A549 (cell line): ENCODE results near the gene RASSF9. TPM values are rescaled to one million over a fixed set of nuclear protein-coding genes. Genes with fewer than 3 reads are reported as not detected.

Source experiments
- ATAC-seq, 2 experiments: fragments of 200-7000 bp in 1 of 2; fragments of >200 bp in 1 of 2; cut with Nextera tagmentation in 1 of 2; cut with Tn5 transposase in 1 of 2; 3 replicates each; pipeline versions ENCODE4 v1.8.0 to v1.9.1; 2018 to 2020; ENCODE audit warnings: mild to moderate bottlenecking in 1 of 2, moderate library complexity in 1 of 2
- CTCF ChIA-PET: fragments of 300-600 bp; sonication (Branson Sonifier 250); formaldehyde crosslinking; extraction: SDS; loops from one replicate; lab custom pipeline; 2021; ENCODE audit warnings: antibody characterized with exemption, inconsistent platforms; lab: Yijun Ruan, JAX
- POLR2A ChIA-PET: fragments of 350-600 bp; formaldehyde crosslinking; extraction: SDS; loops from one replicate; lab custom pipeline; 2021; ENCODE audit warnings: antibody characterized with exemption, inconsistent platforms; lab: Yijun Ruan, JAX
- DNase-seq, 2 experiments: peaks; one replicate each; pipeline versions ENCODE4 v3.0.0 to v3.0.0-alpha.2; 2011 to 2016; ENCODE audit warnings: low read depth in 1 of 2, low spot score in 1 of 2
- FAIRE-seq: peaks from 2 replicates; lab custom pipeline; 2011; peaks lifted over from hg19 to GRCh38; lab: Jason Lieb, UNC
- H3K27ac ChIP-seq, 2 experiments: fragments of >200 bp; sonication (Bioruptor Twin); formaldehyde crosslinking; 3 replicates each; pipeline ENCODE4 v1.5.1; 2016 to 2017
- H3K4me1 ChIP-seq: fragments of >200 bp; sonication (Bioruptor Twin); formaldehyde crosslinking; 3 replicates; pipeline ENCODE4 v1.6.1; 2016
- H3K4me2 ChIP-seq: fragments of >200 bp; sonication (Bioruptor Twin); formaldehyde crosslinking; 3 replicates; pipeline ENCODE4 v1.6.1; 2016
- H3K4me3 ChIP-seq: fragments of >200 bp; sonication (Bioruptor Twin); formaldehyde crosslinking; 3 replicates; pipeline ENCODE4 v1.5.1; 2016
- H3K9me3 ChIP-seq: fragments of >200 bp; sonication (Bioruptor Twin); formaldehyde crosslinking; 3 replicates; pipeline ENCODE4 v1.6.1; 2016
- ATOH8 ChIP-seq: fragments of 250-450 bp; sonication (Bioruptor Pico); IDR thresholded peaks from 2 replicates; pipeline ENCODE4 v1.5.0; 2020; ENCODE audit warnings: low read depth, mild to moderate bottlenecking, moderate library complexity
- CHD4 ChIP-seq: fragments of 200-600 bp; sonication (generic); IDR thresholded peaks from 2 replicates; pipeline ENCODE4 v1.6.1; 2016; ENCODE audit warnings: antibody characterized with exemption, mild to moderate bottlenecking, borderline replicate concordance
- EHF ChIP-seq: fragments of 250-450 bp; sonication (Bioruptor Pico); IDR thresholded peaks from 2 replicates; pipeline ENCODE4 v1.5.0; 2020; ENCODE audit warnings: mild to moderate bottlenecking
- HES2 ChIP-seq: fragments of >200 bp; sonication (Bioruptor Twin); formaldehyde crosslinking; IDR thresholded peaks from 2 replicates; pipeline ENCODE4 v1.6.1; 2016
- HEYL ChIP-seq: fragments of 250-450 bp; sonication (Bioruptor Pico); IDR thresholded peaks from 2 replicates; pipeline ENCODE4 v1.8.0; 2021; ENCODE audit warnings: mild to moderate bottlenecking, moderate library complexity
- HMGXB4 ChIP-seq: fragments of 250-450 bp; sonication (Bioruptor Pico); IDR thresholded peaks from 2 replicates; pipeline ENCODE4 v1.5.0; 2021; ENCODE audit warnings: mild to moderate bottlenecking, moderate library complexity, borderline replicate concordance
- JUN ChIP-seq, 2 experiments: fragments of >200 bp; sonication (Bioruptor Twin); formaldehyde crosslinking; IDR thresholded peaks; 2 replicates in 1 of 2; 3 replicates in 1 of 2; pipeline ENCODE4 v1.6.1; 2016 to 2017
- JUNB ChIP-seq: fragments of >200 bp; sonication (Bioruptor Twin); formaldehyde crosslinking; IDR thresholded peaks from 2 replicates; pipeline ENCODE4 v1.6.1; 2016
- MAFK ChIP-seq: fragments of 450-650 bp; IDR thresholded peaks from 2 replicates; pipeline ENCODE4 v1.6.1; 2014; ENCODE audit not compliant: partially characterized antibody
- NFE2L2 ChIP-seq: fragments of 150-350 bp; conservative IDR thresholded peaks from 2 replicates; pipeline ENCODE4 v1.6.1; 2014; ENCODE audit warnings: low read length
- POLR2AphosphoS2 ChIP-seq: conservative IDR thresholded peaks from 2 replicates; pipeline ENCODE4 v1.6.1; 2012; ENCODE audit warnings: low read length, improper control_type of control experiment, inconsistent platforms
- REST ChIP-seq: fragments of 200-600 bp; sonication (generic); IDR thresholded peaks from 2 replicates; pipeline ENCODE4 v1.6.1; 2016; ENCODE audit warnings: antibody characterized with exemption, mild to moderate bottlenecking, moderate library complexity
- ZC3H11A ChIP-seq: fragments of 450-650 bp; IDR thresholded peaks from 2 replicates; pipeline ENCODE4 v1.6.1; 2014; ENCODE audit warnings: antibody characterized with exemption, mild to moderate bottlenecking
- ZFP36 ChIP-seq: fragments of 450-650 bp; IDR thresholded peaks from 2 replicates; pipeline ENCODE4 v1.6.1; 2014; ENCODE audit warnings: borderline replicate concordance; ENCODE audit not compliant: partially characterized antibody
- ZNF302 ChIP-seq: fragments of 250-450 bp; sonication (Bioruptor Pico); IDR thresholded peaks from 2 replicates; pipeline ENCODE4 v1.9.0; 2021; ENCODE audit warnings: inconsistent platforms, mild to moderate bottlenecking, moderate library complexity
- ZSCAN20 ChIP-seq: fragments of 250-450 bp; sonication (Bioruptor Pico); IDR thresholded peaks from 2 replicates; pipeline ENCODE4 v1.8.0; 2022; ENCODE audit warnings: mild to moderate bottlenecking, moderate library complexity
- WGBS: methylation state at CpG from one replicate; pipeline ENCODE4 v1.1.6; 2017; ENCODE audit errors: missing lambda C conversion rate; 5-methylcytosine and 5-hydroxymethylcytosine counted together
- polyA plus RNA-seq, 4 experiments: library from polyadenylated mRNA; depleted of rRNA in 3 of 4; stranded (reverse); fragments of >200 nt; fragmentation: RNase III in 1 of 4; extraction: RNeasy Plus Mini Kit Qiagen cat#74134 plus additional on column Dnase treatment in 1 of 4; gene quantifications; 2 replicates in 3 of 4; 3 replicates in 1 of 4; pipeline ENCODE4 v1.2.3, GENCODE V29; 2011 to 2017
- TF ChIP-seq, protein P1 (sequence below): fragments of 450-650 bp; IDR thresholded peaks from 2 replicates; pipeline ENCODE4 v1.6.1; 2014; ENCODE audit warnings: antibody characterized with exemption

The RASSF9 gene
- polyA plus RNA-seq, 2 of the 4 experiments (the other 2 are of a cell fraction), result 0.98 to 5.6 TPM

- CTCF ChIA-PET, result no interaction called here
- no peak for ATAC-seq
- TF ChIP-seq HEYL, result no peak
- no peak for TF ChIP-seq HMGXB4 (CRISPR knock-in tag)
- TF ChIP-seq ZFP36, result no peak
- TF ChIP-seq, protein P1, sequence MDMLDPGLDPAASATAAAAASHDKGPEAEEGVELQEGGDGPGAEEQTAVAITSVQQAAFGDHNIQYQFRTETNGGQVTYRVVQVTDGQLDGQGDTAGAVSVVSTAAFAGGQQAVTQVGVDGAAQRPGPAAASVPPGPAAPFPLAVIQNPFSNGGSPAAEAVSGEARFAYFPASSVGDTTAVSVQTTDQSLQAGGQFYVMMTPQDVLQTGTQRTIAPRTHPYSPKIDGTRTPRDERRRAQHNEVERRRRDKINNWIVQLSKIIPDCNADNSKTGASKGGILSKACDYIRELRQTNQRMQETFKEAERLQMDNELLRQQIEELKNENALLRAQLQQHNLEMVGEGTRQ, result no peak
- no peak for TF ChIP-seq ZSCAN20 (CRISPR knock-in tag)
- no peak for TF ChIP-seq CHD4
- no peak for TF ChIP-seq EHF (CRISPR knock-in tag)
- TF ChIP-seq ZNF302 (CRISPR knock-in tag), result no peak
- TF ChIP-seq REST, result no peak
- no peak for TF ChIP-seq ATOH8
- TF ChIP-seq, all 56 proteins: peak for 0
- no peaks in the 10 kb centered on the region for H3K4me1 ChIP-seq
- POLR2A ChIA-PET, result no interaction called here
- H3K9me3 ChIP-seq, result no peaks in the 10 kb centered on the region
- no peak overlapping the region for H3K4me3 ChIP-seq
- FAIRE-seq (no peak), DNase-seq (no peak)
- no peak overlapping the region for H3K4me2 ChIP-seq
- WGBS, result 77% methylated on average over 1 of the region's 1 CpG
- H3K27ac ChIP-seq, result no peak overlapping the region
These were observed 41.7 kb downstream of the RASSF9 start for GRCh38 chr12:85794531-85794930.

GRCh38 chr12:85784096-85784720, 52.0 kb downstream of the RASSF9 start:
- H3K4me3 ChIP-seq, result no peak overlapping the region
- 43% methylated on average over 2 of the region's 2 CpGs for WGBS
- H3K4me1 ChIP-seq, result peaks cover 25% of the 10 kb centered on the region; the same call in 2 of the 3 replicates
- no peak for TF ChIP-seq ZC3H11A
- DNase-seq (no peak), FAIRE-seq (no peak), ATAC-seq (no peak)
- no peak overlapping the region; the same call in 2 of the 3 replicates for H3K4me2 ChIP-seq
- peak overlapping the region in 1 of 2 experiments; percentile 5; a peak in 2 of 6 replicates for H3K27ac ChIP-seq
- CTCF ChIA-PET, result no interaction called here
- no peaks in the 10 kb centered on the region; the same call in 2 of the 3 replicates for H3K9me3 ChIP-seq
- POLR2A ChIA-PET, result no interaction called here

DNA sequence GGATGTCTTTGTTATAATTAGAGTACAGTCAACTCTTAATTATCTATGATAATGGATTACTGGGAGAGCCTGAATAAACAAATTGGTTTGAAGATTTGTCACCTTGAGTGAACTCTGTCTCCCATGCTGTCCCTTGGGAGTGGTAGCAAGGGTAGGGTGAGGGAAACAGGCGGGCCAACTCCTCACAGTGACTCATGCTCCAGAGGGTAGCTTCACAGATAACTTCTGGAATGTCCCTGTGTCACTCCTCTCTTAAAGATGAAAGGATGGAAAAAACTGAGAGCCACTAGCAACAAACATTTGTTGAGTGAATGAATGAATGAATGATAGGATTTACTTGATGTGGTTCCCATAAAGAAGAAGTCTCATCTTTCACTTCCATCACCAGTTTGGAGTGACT, 53.5 kb downstream of the RASSF9 start:
- 24% methylated on average over 1 of the region's 1 CpG for WGBS
- POLR2A ChIA-PET, result no interaction called here
- no peaks in the 10 kb centered on the region; the same call in 2 of the 3 replicates for H3K9me3 ChIP-seq
- no peak for ATAC-seq
- no peak overlapping the region for H3K4me2 ChIP-seq
- H3K4me3 ChIP-seq, result no peak overlapping the region
- FAIRE-seq, result peak; percentile 13
- H3K27ac ChIP-seq, result no peak overlapping the region
- TF ChIP-seq POLR2AphosphoS2 (no peak), MAFK (no peak), JUN (IDR thresholded peaks at IDR 0.05) (no peak), HEYL (no peak), HES2 (no peak), JUNB (no peak), NFE2L2 (no peak)
- peaks cover 26% of the 10 kb centered on the region; the same call in 2 of the 3 replicates for H3K4me1 ChIP-seq
- CTCF ChIA-PET, result no interaction called here
- peak in 1 of 2 experiments; percentile 31 for DNase-seq
